ENCODE data around the gene SDCBP2. TPM values are rescaled to one million over a fixed set of nuclear protein-coding genes. Genes with fewer than 3 reads are reported as not detected.

Gene SDCBP2
- total RNA-seq, 1 donor from 2014 or later: 4.6 TPM

- peak overlapping the region; percentile 99 for H3K9ac ChIP-seq (ENCODE audit: low read length)
- no peaks in the 10 kb centered on the region for H3K27me3 ChIP-seq (ENCODE audit: insufficient read depth, low read length)
- peaks cover 14% of the 10 kb centered on the region for H3K4me1 Mint-ChIP-seq (ENCODE audit: low read depth, unreplicated experiment)
- no peaks in the 10 kb centered on the region for H3K9me3 Mint-ChIP-seq (ENCODE audit: unreplicated experiment)
- H3K36me3 ChIP-seq (ENCODE audit: insufficient read depth, low read length): no peaks in the 10 kb centered on the region
- H3K4me2 ChIP-seq (ENCODE audit: low read length): peak overlapping the region; percentile 95
- TF ChIP-seq EZH2 (IDR thresholded peaks at IDR 0.05; ENCODE audit: insufficient read depth, low read length): no peak
- TF ChIP-seq CTCF (IDR thresholded peaks at IDR 0.05; ENCODE audit: insufficient read depth, low read depth, low read length): no peak
- peak overlapping the region; percentile 86 for H3K4me3 ChIP-seq (ENCODE audit: insufficient read depth, low read depth, low read length)
- no peaks in the 10 kb centered on the region for H3K9me3 ChIP-seq (ENCODE audit: insufficient read depth, low read depth, low read length)
- no peak overlapping the region for H3K27ac Mint-ChIP-seq (ENCODE audit: unreplicated experiment)
- peaks cover 2% of the 10 kb centered on the region for H3K36me3 Mint-ChIP-seq (ENCODE audit: low read depth, unreplicated experiment)
- H3K4me1 ChIP-seq (ENCODE audit: insufficient read depth, low read length): peaks cover 52% of the 10 kb centered on the region
- peak overlapping the region; percentile 99 for H3K27ac ChIP-seq (ENCODE audit: low read depth, low read length)
- no peak overlapping the region for H3K4me3 Mint-ChIP-seq (ENCODE audit: unreplicated experiment)
- peaks cover under 1% of the 10 kb centered on the region for H3K27me3 Mint-ChIP-seq (ENCODE audit: low read depth, unreplicated experiment)
- H4K20me1 ChIP-seq (ENCODE audit: insufficient read depth, low read length): peaks cover 27% of the 10 kb centered on the region
- H2AFZ ChIP-seq (ENCODE audit: low read depth, low read length): no peak overlapping the region
- no peak for FAIRE-seq
- DNase-seq (ENCODE audit: low read depth): no peak
- H3K79me2 ChIP-seq (ENCODE audit: insufficient read depth, low read length): peaks cover 38% of the 10 kb centered on the region
Measured at GRCh38 chr20:1323830-1324597, 4.9 kb downstream of the SDCBP2 start.

GRCh38 chr20:1323256-1323655 lies 5.7 kb downstream of the SDCBP2 start:
- H3K27me3 Mint-ChIP-seq (ENCODE audit: low read depth, unreplicated experiment): peaks cover 5% of the 10 kb centered on the region
- H4K20me1 ChIP-seq (ENCODE audit: insufficient read depth, low read length): peaks cover 19% of the 10 kb centered on the region
- peaks cover 2% of the 10 kb centered on the region for H3K36me3 Mint-ChIP-seq (ENCODE audit: low read depth, unreplicated experiment)
- H3K27me3 ChIP-seq (ENCODE audit: insufficient read depth, low read length): no peaks in the 10 kb centered on the region
- H3K4me3 ChIP-seq (ENCODE audit: insufficient read depth, low read depth, low read length): no peak overlapping the region
- H3K4me2 ChIP-seq (ENCODE audit: low read length): peak overlapping the region; percentile 57
- peaks cover 14% of the 10 kb centered on the region for H3K4me1 Mint-ChIP-seq (ENCODE audit: low read depth, unreplicated experiment)
- peak overlapping the region; percentile 67 for H3K9ac ChIP-seq (ENCODE audit: low read length)
- FAIRE-seq (no peak), DNase-seq (ENCODE audit: low read depth) (no peak)
- H3K36me3 ChIP-seq (ENCODE audit: insufficient read depth, low read length): no peaks in the 10 kb centered on the region
- no peaks in the 10 kb centered on the region for H3K9me3 Mint-ChIP-seq (ENCODE audit: unreplicated experiment)
- no peaks in the 10 kb centered on the region for H3K9me3 ChIP-seq (ENCODE audit: insufficient read depth, low read depth, low read length)
- H3K4me3 Mint-ChIP-seq (ENCODE audit: unreplicated experiment): no peak overlapping the region
- H3K79me2 ChIP-seq (ENCODE audit: insufficient read depth, low read length): peaks cover 31% of the 10 kb centered on the region
- H3K27ac Mint-ChIP-seq (ENCODE audit: unreplicated experiment): peak overlapping the region; percentile 47
- peaks cover 53% of the 10 kb centered on the region for H3K4me1 ChIP-seq (ENCODE audit: insufficient read depth, low read length)
- peak overlapping the region; percentile 74 for H2AFZ ChIP-seq (ENCODE audit: low read depth, low read length)
- peak overlapping the region; percentile 87 for H3K27ac ChIP-seq (ENCODE audit: low read depth, low read length)
- TF ChIP-seq EZH2 (IDR thresholded peaks at IDR 0.05; ENCODE audit: insufficient read depth, low read length) (no peak), CTCF (IDR thresholded peaks at IDR 0.05; ENCODE audit: insufficient read depth, low read depth, low read length) (no peak)

Measured in astrocyte (in vitro differentiated cells and primary cell).